AG20443 (cell line): ENCODE results near the gene STK4.

Experiments used
- DNase-seq: peaks from one replicate; pipeline ENCODE4 v3.0.0; 2012; ENCODE audit warnings: low spot score, mixed read lengths

STK4 gene

GRCh38 chr20:45087097-45087790 lies 120.9 kb downstream of the STK4 start:
- DNase-seq, result no peak

DNA sequence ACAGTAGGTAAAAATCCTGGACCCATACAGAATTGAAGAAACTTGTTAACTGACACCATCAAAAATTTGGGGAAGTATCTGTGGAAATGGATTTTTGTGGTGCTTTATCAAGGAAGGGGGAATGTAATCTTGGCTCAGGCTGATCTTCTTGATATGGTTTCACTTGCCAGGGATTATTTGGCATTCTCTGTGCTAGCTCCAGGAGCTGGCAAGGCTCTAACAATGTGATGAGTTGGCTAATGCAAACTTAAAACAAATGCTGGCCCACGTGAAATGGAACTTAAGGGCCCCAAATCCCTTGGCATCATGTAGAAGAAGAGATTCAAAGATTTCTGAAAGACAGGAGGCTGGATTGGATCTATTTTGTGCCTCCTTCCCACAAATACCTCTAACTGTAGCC lies 121.5 kb downstream of the STK4 start:
- peak; percentile 29 for DNase-seq

DNA sequence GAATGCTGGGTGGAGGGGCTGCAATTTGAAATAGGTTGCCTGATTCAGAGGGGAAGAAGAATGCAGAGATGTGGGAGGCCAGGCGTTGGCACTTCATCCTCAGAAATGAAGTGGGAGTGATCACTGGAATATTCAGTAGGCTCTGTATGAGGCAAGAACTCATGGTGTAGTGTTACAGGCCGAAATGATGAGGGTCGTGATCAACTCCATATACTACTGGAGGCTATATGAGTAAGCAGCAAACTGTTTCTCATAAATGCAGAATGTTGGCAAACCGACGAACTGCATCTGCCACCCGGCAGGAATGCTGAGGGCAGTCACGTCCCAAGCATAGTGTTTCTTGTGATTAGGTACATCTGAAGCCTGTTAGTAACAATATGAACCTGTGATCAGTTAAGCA lies 121.9 kb downstream of the STK4 start:
- peak; percentile 63 for DNase-seq

- no peak for DNase-seq
Measured at GRCh38 chr20:45090481-45090880, 124.2 kb downstream of the STK4 start.

DNA sequence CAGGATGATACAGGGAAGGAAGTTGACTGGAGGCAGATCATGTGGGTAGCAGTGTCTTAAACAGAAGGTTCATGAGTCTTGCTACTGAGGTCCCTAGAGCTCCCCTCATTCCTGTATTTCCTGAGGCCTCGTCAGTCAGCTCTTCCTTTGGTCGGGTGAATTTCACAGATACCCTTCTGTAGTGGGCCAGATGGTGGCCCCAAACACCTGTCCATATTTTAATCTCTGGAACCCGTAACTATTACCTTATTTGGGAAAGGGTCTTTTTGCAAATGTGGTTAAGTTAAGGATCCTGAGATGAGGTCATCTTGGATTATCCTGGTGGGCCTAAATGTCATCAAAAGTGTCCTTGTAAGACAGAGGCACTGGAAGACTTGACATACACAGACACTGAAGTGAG lies 125.1 kb downstream of the STK4 start:
- DNase-seq, result no peak

DNA sequence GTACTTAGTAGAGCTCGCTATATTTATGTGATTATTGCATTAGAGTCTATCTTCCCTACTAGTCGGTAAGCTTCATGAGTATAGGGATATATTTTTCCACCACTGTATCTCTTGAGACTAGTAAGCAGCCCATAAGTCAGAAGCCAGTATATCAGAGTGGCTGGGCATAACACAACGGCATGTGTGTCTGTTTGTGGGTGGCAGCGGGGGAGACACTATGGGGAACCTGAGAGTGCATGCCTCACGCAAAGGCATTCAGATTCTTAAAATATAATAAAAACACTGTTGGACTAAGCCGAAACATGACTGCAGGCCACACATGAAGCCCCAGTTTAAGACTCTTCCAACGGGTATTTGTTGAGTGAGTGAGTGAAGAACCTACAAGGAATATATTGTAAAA lies 126.6 kb downstream of the STK4 start:
- DNase-seq, result no peak

- no peak for DNase-seq
Measured at GRCh38 chr20:45094201-45094600, 127.9 kb downstream of the STK4 start.

- DNase-seq, result no peak
Measured at GRCh38 chr20:45094864-45095574, 128.7 kb downstream of the STK4 start.

- peak; percentile 69 for DNase-seq
Measured at GRCh38 chr20:45095805-45096238, 129.5 kb downstream of the STK4 start.

- DNase-seq, result no peak
Measured at GRCh38 chr20:45096781-45097180, 130.5 kb downstream of the STK4 start.

DNA sequence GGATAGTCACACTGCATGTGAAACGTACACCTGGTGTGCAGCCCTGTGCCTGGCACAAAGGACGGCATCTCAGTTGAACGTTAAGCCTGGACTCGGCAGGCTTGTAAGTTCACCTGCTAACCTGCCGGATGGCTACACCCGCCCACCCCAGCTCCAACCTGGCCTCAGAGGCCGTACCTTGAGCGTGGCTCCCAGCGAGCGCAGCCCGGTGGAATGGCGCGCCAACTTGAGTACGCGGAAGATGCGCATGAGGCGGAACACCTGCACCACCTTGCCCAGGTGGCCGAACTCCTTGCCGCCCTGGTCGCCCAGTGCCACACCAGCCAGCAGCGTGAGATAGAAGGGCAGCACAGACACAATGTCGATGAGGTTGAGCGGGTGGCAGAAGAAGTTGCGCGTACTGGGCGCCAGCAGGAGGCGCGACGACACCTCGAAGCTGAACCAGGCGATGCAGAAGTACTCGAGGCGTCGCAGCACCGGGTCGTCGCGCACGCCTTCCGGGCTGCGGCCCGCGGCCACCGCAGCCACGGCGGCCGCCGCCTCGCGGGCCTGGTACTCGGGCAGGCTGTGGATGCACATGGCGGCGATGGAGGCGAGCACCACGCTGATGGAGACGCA lies 131.3 kb downstream of the STK4 start:
- peak; percentile 45 for DNase-seq

DNA sequence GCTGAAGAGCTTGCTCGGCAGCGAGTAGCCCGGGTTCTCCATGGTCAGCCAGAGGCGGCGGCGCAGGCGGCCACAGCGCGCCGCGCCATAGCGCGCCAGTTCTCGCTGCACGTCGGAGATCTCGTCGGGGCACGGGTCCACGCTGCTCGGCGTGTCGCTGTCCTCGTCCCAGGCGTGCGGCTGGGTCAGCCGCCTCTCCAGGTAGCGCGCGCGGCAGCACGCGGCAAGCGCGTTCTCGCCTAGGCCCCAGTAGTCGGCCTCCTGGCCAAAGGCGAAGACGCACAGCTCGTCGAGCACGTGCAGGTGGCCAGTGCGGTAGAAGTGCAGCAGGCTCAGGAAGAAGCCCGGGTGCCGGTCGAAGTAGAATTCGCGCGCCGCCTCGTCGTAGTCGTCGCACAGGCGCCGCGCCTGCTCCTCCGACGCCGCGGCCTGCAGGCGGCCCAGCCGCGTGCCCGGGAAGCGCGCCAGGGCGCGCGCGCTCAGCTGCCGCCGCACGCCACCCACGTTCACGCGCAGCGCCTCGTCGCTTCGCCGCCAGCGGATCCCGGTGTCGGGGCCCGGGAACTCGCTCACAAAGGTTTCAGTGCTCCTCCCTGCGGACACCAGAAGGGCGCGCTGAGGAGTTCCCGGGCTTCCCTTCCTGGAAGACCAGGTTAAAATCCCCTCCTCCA lies 131.9 kb downstream of the STK4 start:
- DNase-seq, result peak; percentile 63

- DNase-seq, result peak; percentile 56
Measured at GRCh38 chr20:45100563-45101245, 134.4 kb downstream of the STK4 start, which contains the start of gene KCNS1. KCNS1 (minus strand) TSS chr20:45101127; CDS start chr20:45099236, 1,891 bp downstream.

DNA sequence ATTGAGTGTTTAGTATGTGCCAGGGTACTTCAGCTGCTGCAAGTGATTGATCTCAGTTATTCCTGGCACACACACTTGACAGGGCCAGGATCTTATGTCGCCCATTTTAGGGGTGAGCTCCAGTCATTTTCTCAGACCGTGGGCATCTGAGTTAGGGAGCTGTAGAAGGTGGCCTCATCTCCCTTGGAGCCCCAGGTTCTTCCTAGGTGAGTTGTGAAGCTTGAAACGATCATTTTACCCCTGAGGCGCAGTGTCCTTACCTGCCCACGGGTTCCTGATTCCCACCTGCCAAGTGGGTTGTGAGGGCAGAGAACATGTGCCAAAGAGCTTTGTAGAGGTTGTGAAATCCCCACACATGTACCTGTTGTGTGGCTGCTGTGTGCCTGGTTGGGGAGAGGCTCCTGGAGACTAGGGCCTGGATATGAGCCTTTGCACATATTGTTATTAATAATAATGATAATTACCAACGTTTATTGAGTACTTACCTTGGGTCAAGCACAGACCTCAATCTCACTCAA lies 135.1 kb downstream of the STK4 start:
- no peak for DNase-seq

DNA sequence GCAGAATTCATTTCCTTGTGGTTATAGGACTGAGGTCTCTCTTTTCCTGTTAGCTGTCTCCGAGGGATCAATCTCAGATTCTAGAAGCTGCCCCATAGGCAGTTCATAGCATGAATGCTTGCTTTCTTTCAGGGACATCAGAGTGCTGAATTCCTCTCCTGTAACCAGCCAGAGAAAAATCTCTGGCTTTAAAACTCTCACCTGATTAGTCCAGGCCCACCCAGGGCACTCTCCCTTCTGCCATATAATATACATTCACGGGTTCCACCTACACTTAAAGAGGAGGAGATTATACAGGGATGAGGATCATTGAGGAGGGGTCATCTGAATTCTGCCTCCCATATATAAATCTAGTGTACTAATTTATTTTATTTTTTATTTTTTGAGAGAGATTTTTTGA lies 136.8 kb downstream of the STK4 start:
- DNase-seq, result no peak

DNA sequence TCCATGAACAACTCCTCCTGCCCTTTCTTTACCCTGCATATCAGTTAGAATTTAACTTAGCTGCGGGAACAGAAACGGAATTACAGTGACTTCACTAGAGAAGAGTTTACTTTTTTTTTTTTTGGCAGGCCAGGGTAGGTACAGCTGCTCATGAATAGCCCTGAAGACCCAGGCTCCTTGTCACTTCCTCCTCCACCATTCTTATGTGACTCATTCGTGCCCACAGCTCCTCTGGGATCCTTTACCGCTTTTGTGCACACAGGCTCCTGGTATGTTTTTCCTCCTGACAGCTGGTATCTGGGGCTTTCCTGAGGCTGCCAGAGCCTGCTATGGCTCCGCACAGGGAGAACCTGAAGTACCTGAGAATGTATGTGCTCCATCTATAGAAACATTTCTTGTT lies 138.5 kb downstream of the STK4 start:
- DNase-seq, result peak; percentile 39

- peak; percentile 5 for DNase-seq
Measured at GRCh38 chr20:45105317-45105716, 139.0 kb downstream of the STK4 start.

DNA sequence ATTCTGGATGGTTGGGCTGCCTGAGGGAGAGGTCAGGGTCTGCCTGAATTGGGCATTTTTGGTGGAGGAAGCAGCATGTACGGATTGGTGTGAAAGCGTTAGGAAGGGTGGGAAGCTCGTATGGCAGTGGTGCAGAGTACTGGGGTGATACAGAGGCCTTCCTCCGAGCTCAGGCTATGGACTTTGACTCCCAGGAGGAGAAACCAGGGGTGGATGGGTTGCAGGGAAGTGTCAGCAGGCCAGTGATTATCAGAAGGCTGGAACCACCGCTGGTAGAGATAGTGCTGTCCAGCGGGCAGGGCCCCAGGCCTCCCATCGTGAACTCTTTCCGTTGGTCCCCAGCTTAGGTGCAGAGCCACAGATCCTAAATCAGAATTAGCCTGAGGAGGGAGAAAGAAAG lies 143.3 kb downstream of the STK4 start:
- peak; percentile 8 for DNase-seq

- DNase-seq, result peak; percentile 4
Measured at GRCh38 chr20:45110301-45110700, 144.0 kb downstream of the STK4 start.

- peak; percentile 10 for DNase-seq
Measured at GRCh38 chr20:45111285-45111684, 145.0 kb downstream of the STK4 start.

GRCh38 chr20:45111799-45112471 lies 145.6 kb downstream of the STK4 start:
- DNase-seq, result peak; percentile 25
